Stimulated activated CD4-positive, alpha-beta T cell treated with anti-CD3 and anti-CD28 coated beads, Interleukin-4, amount 100 ng/mL, for 24 hours (primary cell): ENCODE measurements around the gene ZFR2.
"Not testable (repeated sequence)": the region's sequence is repeated elsewhere in the genome, so short reads cannot be mapped to it uniquely, and the experiment has no call there.

Source experiments
- DNase-seq: peaks from one replicate; pipeline ENCODE4 v3.0.0-alpha.2; 2020

Gene ZFR2

DNA sequence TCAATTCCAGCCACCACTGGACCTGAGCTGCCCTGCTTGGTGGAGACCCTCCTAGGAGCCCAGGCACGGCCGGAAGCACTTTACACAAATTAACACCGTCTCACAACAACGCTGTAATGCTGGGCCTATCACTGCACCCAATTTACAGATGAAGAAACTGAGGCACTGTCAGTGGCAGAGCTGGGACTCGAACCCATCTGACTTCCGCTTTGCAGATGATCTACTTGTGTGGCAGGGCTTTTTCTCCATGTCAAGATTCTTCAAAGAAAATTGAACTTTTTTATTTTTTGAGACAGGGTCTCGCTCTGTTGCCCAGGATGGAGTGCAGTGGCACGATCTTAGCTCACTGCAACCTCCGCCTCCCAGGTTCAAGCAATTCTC is 33.8 kb downstream of the ZFR2 start:
- DNase-seq, result no peak

GRCh38 chr19:3834349-3835054 is 34.3 kb downstream of the ZFR2 start:
- DNase-seq, result no peak

DNA sequence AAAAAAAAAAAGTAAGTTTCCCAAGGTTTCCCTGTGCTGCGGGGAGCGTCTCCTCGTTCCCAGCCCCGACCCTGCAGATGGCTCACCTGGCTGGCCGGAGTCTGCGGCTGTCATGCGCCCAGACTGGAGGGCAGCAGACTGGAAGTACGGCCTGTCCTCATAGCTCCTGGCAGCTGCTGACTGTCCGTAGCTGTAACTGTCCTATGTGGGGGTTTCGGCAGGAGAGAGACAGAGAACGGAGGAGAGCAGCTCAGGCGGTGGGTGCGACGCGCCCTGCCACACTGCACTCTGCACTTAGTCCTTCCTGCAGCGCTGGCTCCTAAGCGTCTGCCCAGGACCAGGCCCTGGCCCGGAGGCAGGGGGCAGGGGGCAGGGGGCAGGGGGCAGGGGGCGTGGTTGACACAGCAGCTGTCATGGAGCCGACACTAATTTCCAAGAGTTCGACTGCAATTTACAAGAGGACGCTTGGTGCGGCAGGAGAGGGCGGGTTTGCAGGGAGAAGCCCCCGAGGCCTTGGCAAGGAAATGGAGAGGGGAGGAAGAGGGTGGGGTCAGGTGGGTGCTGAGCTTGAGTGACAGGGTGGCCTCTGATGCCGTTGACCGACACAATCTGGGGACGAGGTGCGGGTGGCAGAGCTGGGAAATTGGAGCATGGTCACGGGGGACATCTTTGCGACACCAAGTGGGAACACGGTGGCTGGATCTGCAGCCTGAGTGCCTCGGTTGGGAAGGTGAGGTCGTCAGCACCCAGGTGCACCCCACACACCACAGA is 35.1 kb downstream of the ZFR2 start:
- DNase-seq, result no peak

- no peak for DNase-seq
These were observed 36.8 kb downstream of the ZFR2 start for GRCh38 chr19:3832001-3832400.

GRCh38 chr19:3831601-3832000 is 37.2 kb downstream of the ZFR2 start:
- DNase-seq, result no peak

- no peak for DNase-seq
These were observed 37.9 kb downstream of the ZFR2 start for GRCh38 chr19:3830621-3831589.

DNA sequence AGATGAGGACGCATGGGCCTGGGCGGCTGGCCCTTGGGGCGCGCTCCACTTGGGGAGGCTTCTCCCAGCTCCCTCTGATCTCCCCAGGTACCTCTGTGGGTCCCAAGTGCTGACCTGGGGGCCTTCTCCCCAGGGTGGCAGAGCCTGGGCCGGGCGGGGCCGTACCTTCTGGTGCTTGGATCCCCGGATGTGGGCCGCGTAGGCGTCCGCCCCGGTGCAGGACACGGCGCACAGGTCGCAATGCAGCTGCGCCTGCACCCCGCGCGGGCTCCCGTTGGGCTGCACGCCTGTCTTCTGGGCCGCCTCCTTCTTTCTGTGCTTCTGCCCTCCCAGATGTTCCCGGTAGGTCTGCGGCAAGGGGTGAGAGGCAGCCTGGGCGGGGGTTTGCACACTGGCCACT is 41.5 kb downstream of the ZFR2 start:
- no peak for DNase-seq

DNA sequence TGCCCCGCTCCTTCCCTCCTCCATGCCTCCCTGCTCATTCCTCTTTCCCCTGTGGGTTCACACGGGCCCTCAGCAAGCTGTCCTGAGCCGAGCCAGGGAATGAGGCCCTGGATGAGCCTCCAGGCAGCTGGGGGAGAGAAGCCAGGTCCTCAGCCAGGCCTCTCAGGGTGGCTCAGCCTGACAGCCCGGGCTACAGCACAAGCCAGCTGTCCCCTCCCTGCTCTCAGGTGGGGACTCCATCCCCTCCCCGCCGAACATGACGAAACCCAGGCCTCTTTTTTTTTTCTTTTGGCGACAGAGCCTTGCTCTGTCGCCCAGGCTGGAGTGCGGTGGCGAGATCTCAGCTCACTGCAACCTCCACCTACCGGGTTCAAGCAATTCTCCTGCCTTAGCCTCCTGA is 42.7 kb downstream of the ZFR2 start:
- DNase-seq, result no peak

DNA sequence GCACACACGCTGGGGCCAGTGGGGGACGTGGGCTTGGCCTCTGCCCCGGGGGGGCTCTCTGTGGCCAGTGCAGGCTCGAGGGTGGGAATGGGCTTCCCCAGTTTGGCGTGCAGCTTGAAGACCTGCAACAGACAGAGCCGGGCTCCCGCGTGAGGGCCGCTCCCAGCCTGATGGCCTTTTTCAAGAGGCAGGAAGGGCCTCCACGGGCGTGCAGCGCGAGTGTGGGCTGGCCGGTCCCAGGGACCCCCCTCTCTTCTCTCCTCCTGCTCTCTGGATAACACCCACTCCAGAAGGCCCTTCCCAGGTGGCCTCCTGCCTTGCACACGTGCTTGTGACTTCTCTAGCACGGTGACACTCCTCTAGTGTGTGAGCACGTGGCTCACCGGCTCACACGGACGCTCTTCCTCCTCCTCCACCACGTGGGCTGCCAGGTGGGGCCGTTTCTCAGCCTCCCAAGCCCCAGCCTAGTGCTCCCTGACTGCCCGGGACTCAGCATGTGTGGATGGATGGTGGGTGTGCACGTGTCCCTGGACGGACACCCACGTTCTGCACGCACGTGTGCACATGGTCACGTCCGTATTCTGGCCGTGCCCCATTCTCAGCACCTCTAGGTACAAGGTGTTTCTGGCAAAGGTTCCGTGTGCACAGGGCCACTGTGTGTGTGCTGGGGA is 43.4 kb downstream of the ZFR2 start:
- no peak for DNase-seq

DNA sequence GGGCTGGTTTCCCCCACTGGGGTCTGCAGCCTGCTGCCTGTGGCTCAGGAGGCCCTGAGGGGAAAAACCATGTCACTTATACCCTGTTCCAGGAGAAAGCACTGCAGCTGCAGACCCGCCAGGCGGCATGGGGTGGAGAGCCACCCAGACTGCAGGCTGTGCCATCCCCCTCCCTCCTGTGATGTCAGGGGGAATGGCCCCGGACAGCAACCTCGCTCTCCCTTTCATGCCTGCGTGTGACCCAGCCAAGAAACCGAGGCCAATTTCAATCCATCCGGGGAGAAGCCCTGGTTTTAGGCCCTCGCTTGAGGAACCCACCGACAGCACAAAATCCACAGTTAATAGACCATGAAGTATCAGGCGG is 45.5 kb downstream of the ZFR2 start:
- DNase-seq, result no peak

DNA sequence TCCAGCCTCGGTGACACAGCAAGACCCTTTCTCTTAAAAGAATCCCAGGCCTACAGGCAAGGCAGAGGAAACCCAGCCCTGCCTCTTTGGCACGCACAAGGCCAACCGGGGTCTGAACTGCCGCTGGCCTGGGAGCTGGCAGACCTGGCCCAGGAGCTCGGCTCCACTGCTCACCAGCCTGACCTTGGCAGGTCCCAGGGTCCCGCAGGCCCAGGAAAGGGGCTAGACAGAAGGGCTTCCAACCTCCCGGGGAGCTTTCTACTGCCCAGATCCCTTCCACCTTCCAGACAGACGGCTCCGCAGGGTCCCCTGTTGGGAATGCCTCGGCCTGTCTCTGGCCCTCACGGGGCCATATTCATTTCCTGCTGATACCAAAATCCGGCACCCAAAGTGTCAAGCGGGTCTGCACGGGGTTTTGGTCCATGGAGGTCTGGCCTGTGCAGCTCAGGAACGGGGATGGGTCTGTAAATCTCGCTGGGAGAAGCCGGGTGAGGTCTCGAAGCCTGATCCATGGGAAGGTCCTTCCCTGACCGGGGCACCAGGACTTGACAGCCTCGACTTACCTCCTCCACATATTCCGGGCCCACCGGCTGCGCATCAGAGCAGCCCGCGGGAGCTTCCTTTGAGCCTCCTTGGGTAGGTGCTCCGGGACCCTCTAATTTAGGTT is 46.0 kb downstream of the ZFR2 start:
- DNase-seq, result no peak

DNA sequence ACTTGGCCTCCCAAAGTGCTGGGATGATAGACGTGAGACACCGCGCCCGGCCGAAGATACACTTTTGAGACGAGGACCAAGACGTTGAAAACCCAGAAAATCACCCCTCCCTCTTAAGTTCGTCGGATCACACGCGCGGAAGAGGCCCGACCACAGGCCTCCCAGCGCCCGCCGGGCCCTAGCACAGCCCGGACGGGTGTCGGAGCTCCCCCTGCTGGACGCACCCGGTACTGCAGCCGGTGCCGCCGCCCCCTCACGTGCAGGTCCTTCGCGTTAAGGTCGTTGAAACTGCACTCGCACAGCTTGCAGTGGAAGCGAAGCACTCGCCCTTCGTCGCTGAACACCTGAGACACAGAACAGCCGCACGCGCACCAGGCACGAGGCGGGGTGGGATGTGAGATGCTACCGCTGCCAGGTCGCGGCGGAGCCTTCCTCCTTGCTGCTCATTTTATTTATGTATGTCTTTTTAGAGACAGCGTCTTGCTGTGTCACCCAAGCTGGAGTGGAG is 46.9 kb downstream of the ZFR2 start:
- peak; percentile 88 for DNase-seq

- DNase-seq, result no peak
These were observed 47.7 kb downstream of the ZFR2 start for GRCh38 chr19:3821156-3821555.

DNA sequence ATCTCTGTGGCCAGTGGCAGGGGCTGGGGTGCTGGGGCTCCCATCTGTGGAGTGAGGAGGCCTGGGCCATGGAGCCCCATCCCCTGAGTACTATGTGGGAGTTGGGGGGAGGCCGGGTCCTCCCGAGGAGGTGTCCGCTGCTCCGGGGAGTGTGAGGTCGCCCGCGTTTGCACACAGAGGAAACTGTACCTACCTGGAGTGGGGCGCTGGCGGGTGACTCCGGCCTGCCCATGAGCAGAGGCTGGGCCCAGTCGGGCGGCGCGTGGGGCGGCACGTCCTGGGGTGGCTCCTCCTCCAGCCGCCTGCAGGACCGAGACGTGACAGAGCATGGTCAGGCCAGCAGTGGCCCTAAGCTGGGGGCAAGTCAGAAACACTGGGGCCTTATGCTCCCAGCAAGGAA is 48.8 kb downstream of the ZFR2 start:
- no peak for DNase-seq

DNA sequence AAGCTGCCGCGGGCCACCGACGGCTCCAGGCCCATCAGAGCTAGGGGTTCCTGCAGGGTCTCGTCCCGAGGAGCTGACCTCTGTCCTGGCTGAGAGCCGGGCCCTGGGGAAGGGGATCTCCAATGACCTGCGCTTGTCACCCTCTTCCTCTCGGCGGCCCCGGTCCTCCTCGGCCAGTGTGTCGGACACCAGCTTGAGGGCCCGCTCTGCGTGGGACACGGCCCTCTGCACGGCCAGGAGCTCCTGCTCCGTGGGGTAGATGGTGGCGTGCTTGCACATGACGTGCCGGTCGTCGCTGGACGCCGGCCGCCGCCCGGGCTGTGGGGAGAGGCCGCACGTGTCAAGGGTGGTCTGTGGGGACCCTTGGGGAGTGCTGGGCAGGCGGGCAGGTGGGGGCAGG is 49.9 kb downstream of the ZFR2 start:
- DNase-seq, result no peak

GRCh38 chr19:3818466-3818865 is 50.4 kb downstream of the ZFR2 start:
- DNase-seq, result peak; percentile 64

- no peak for DNase-seq
These were observed 51.1 kb downstream of the ZFR2 start for GRCh38 chr19:3817761-3818160.

- DNase-seq, result no peak
These were observed 52.1 kb downstream of the ZFR2 start for GRCh38 chr19:3816566-3817218.

DNA sequence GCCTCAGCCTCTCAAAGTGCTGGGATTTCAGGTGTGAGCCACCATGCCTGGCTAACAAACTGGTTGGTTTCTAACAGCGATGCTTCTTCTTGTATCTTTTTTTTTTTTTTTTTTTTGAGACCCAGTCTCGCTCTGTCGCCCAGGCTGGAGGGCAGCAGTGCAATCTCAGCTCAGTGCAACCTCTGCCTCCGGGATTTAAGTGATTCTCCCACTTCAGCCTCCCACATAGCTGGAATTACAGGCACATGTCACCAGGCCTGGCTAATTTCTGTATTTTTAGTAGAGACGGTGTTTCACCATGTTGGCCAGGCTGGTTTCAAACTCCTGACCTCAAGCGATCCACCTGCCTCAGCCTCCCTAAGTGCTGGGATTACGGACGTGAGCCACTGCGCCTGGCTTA is 52.7 kb downstream of the ZFR2 start:
- not testable (repeated sequence) for DNase-seq

DNA sequence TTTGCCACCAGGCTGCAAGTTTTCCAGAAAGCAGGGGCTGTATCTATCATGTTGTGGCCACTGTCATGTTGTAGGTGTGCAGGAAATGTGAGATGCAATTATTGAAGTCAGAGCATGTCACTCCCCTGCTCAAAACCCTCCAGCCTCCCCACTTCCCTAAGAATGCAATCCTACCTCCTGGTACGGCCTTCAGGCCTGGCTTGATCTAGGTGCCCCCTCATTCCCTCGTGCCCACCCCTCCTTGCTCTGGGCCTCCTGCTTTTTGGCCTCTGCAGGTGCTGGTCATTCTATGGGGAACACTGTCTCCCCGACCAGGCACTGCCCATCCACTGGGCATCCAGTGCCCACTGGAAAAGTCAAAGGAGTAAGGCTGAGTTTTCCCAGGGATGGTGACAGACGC is 54.2 kb downstream of the ZFR2 start:
- no peak for DNase-seq
